ENCODE data around the gene FKBP7.

The FKBP7 gene

DNA sequence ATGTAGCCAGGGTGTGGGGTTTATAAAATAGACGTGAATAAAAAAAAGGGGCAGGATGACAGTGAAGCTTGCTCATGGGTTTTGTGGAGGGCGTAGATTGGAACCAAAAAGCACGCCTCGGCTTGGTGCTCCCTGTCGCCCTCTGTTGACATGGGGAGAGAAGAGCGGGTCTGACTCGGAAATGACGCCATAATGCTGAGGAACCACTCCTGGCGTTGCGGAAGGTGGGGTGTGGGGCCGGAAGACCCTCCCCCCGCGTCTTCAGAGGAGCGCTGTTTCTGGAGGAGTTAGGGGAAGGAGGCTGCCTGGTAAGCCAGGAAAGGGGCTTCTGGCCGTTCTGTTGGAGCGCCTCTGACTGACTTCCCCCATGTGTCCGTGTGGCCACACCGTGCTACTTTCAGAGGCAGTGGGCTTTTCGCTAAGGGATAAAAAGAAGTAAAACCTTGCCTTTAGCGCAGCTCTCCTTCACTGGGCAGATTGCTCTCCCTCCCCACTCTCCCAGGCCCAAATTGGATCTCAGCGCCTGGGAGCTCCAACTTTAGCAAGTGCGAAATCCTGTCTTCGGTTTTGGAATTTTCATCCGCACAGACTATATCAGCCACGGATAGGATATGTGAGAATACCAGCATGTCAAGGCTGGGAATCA is 44.7 kb upstream of the FKBP7 start:
- Histone ChIP-seq H3K36me3 (no peaks in the 10 kb centered on the region), H3K4me1 (no peaks in the 10 kb centered on the region), H3K9me3 (no peaks in the 10 kb centered on the region), H3K4me3 (ENCODE audit: low read depth, low read length) (peak overlapping the region; percentile 91), H3K27me3 (no peaks in the 10 kb centered on the region)
- TF ChIP-seq, protein P1, sequence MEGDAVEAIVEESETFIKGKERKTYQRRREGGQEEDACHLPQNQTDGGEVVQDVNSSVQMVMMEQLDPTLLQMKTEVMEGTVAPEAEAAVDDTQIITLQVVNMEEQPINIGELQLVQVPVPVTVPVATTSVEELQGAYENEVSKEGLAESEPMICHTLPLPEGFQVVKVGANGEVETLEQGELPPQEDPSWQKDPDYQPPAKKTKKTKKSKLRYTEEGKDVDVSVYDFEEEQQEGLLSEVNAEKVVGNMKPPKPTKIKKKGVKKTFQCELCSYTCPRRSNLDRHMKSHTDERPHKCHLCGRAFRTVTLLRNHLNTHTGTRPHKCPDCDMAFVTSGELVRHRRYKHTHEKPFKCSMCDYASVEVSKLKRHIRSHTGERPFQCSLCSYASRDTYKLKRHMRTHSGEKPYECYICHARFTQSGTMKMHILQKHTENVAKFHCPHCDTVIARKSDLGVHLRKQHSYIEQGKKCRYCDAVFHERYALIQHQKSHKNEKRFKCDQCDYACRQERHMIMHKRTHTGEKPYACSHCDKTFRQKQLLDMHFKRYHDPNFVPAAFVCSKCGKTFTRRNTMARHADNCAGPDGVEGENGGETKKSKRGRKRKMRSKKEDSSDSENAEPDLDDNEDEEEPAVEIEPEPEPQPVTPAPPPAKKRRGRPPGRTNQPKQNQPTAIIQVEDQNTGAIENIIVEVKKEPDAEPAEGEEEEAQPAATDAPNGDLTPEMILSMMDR (IDR thresholded peaks at IDR 0.05; ENCODE audit: low read depth, low read length): peak; percentile 76
- DNase-seq: peak; percentile 80

DNA sequence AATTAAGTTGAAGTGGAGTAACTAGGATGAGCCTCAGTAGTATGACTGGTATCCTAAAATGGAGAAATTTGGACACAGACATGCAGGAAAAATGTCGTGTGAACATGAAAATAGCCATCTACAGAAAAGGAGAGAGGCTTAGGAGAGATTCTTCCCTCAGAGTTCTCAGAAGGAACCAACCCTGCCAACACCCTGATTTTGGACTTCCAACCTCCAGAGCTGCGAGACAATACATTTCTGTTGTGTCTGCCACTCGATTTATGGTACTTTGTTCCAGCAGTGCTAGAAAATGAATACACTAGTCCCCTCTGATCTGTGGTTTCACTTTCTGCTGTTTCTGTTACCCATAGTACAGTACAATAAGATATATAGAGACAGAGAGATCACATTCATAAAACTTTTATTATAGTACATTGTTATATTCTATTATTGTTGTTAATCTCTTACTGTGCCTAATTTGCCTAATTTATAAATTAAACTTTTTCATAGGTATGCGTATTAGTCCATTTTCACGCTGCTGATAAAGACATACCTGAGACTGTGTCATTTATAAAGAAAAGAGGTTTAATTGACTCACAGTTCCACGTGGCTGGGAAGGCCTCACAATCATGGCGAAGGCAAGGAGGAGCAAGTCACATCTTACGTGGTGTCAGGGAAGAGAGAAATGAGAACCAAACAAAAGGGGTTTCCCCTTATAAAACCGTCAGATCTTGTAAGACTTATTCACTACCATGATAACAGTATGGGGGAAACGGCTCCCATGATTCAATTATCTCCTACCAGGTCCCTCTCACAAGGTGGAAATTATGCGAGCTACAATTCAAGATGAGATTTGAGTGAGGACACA is 43.1 kb upstream of the FKBP7 start:
- Histone ChIP-seq H3K27me3 (no peaks in the 10 kb centered on the region), H3K36me3 (no peaks in the 10 kb centered on the region), H3K4me3 (ENCODE audit: low read depth, low read length) (no peak overlapping the region), H3K4me1 (no peaks in the 10 kb centered on the region), H3K9me3 (no peaks in the 10 kb centered on the region)
- no peak for DNase-seq
- TF ChIP-seq, protein P1 (IDR thresholded peaks at IDR 0.05; ENCODE audit: low read depth, low read length): no peak

DNA sequence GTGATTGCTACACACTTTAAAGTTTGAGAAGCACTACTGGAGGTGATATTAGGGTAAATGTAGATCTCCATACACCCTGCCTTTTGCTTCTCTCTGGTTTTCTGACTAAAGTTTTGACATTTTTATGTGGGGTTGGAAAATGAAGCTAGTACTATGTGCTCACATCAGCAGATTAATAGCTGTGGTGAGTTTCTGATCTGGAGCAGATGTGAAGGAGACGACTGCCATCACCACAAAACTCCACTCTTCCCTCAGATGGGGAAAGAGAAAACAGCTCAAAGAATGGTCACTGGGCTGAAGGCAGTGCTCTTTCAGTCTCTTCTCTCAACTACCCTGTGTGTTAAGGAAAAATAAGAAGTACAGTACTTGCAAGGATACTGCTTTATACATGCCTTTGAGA is 39.1 kb upstream of the FKBP7 start:
- TF ChIP-seq, protein P1 (IDR thresholded peaks at IDR 0.05; ENCODE audit: low read depth, low read length): no peak
- Histone ChIP-seq H3K4me3 (ENCODE audit: low read depth, low read length) (no peak overlapping the region), H3K27me3 (no peaks in the 10 kb centered on the region), H3K36me3 (no peaks in the 10 kb centered on the region), H3K9me3 (no peaks in the 10 kb centered on the region), H3K4me1 (no peaks in the 10 kb centered on the region)
- no peak for DNase-seq

DNA sequence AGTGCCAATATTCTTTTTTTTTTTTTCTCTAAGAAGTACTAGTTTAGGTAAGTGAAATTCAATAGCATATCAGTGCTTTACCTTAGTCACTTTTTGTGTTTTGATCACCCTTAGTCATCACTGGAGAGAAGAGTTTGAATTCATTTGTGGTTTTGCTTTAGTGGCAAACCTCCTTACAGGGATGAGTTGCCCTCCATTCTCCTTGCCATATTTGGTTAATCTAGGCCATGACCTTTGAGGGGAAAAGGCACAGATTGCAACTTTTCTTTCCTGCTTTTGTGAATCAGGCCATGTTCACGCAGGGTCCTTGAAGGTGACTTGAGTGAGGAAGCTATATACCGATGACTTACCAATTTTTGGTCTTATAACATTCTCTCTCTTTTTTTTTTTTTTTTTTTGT is 36.3 kb upstream of the FKBP7 start:
- TF ChIP-seq, protein P1 (IDR thresholded peaks at IDR 0.05; ENCODE audit: low read depth, low read length): no peak
- H3K4me1 ChIP-seq: no peaks in the 10 kb centered on the region
- DNase-seq: no peak
- no peaks in the 10 kb centered on the region for H3K27me3 ChIP-seq
- no peaks in the 10 kb centered on the region for H3K9me3 ChIP-seq
- H3K4me3 ChIP-seq (ENCODE audit: low read depth, low read length): no peak overlapping the region
- H3K36me3 ChIP-seq: no peaks in the 10 kb centered on the region

DNA sequence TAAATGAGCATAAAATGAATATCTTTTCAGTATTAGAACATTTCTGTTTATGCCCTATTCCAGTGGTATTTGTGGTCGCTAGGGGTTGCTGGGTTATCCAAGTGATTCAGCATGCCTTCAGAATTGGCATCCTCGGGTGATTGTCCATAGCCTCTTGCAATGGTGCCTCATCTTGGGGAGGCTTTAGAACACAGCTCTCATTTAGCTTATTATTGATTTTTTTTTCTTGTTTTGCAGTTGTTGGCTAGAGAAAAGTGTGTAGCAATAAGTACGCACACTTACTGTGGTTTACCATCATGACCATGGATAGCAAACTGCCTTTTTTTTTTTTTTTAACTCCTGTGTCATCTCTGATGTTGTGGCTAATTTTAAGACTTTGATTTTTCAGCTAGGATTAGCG is 35.5 kb upstream of the FKBP7 start:
- DNase-seq: no peak
- no peaks in the 10 kb centered on the region for H3K9me3 ChIP-seq
- no peak overlapping the region for H3K4me3 ChIP-seq (ENCODE audit: low read depth, low read length)
- H3K36me3 ChIP-seq: no peaks in the 10 kb centered on the region
- H3K4me1 ChIP-seq: no peaks in the 10 kb centered on the region
- TF ChIP-seq, protein P1 (IDR thresholded peaks at IDR 0.05; ENCODE audit: low read depth, low read length): no peak
- H3K27me3 ChIP-seq: no peaks in the 10 kb centered on the region

DNA sequence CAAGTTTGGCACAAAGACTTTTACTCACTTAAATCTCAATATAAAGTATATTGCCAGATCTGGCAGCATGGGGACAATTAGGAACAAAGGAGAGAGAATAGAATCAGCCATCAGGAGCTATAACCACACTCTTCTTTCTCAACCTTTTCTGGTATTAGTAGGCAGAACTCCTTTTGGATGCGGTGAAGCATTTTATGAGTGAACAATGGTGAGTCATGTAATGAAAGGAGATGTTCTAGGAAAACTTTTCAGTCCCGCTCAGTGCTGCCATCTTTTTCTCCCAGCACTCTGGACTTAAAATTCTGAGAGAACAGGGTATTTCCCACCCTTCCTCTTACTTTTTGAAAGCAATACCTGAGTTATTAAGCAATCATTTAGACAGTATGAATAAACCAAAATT is 34.1 kb upstream of the FKBP7 start:
- no peaks in the 10 kb centered on the region for H3K4me1 ChIP-seq
- H3K36me3 ChIP-seq: no peaks in the 10 kb centered on the region
- TF ChIP-seq, protein P1 (IDR thresholded peaks at IDR 0.05; ENCODE audit: low read depth, low read length): no peak
- H3K9me3 ChIP-seq: no peaks in the 10 kb centered on the region
- no peaks in the 10 kb centered on the region for H3K27me3 ChIP-seq
- H3K4me3 ChIP-seq (ENCODE audit: low read depth, low read length): no peak overlapping the region
- no peak for DNase-seq
